Breast epithelium (tissue), 3 donors: Measurements from ENCODE around the gene GPBP1.

ENCODE experiments used
- CTCF ChIP-seq, 3 donors: fragments of 450-650 bp; IDR thresholded peaks; one replicate each; pipeline ENCODE4 v1.5.1; 2016 to 2017; ENCODE audit warnings: antibody characterized with exemption in 3 of 3, mild to moderate bottlenecking in 3 of 3, moderate library complexity in 3 of 3
- POLR2A ChIP-seq: fragments of 450-650 bp; IDR thresholded peaks from one replicate; pipeline ENCODE4 v1.6.1; 2016; ENCODE audit warnings: antibody characterized with exemption, mild to moderate bottlenecking, moderate library complexity
- POLR2AphosphoS5 ChIP-seq, 3 donors: sonication (generic); formaldehyde crosslinking; IDR thresholded peaks; one replicate each; pipeline ENCODE4 v1.6.1; 2017; ENCODE audit warnings: antibody characterized with exemption in 3 of 3

GRCh38 chr5:57221049-57221568 lies 47.2 kb downstream of the GPBP1 start:
- TF ChIP-seq CTCF (IDR thresholded peaks at IDR 0.05), result peak; percentile 88 to 94 (median 91)
- TF ChIP-seq POLR2A, result no peak
- TF ChIP-seq POLR2AphosphoS5 (IDR thresholded peaks at IDR 0.05), result no peak
